ENCODE measurements around the gene CNTNAP2. TPM values are rescaled to one million over a fixed set of nuclear protein-coding genes. Genes with fewer than 3 reads are reported as not detected.

The CNTNAP2 gene
- total and polyA plus RNA-seq, 11 donors = 0.01 to 2.6 (median 0.31) TPM; not detected in 3

GRCh38 chr7:147923841-147924240 is 1807.2 kb downstream of the CNTNAP2 start:
- TF ChIP-seq POLR2A (IDR thresholded peaks at IDR 0.05) = no peak
- no peak for TF ChIP-seq CTCF (IDR thresholded peaks at IDR 0.05)
- WGBS, 4 donors = 94 to 98% (median 97%) methylated on average over 3 of the region's 3 CpGs
- ATAC-seq (no peak), DNase-seq (no peak)
- Histone ChIP-seq H3K27me3 (no peaks in the 10 kb centered on the region), H3K4me1 (no peaks in the 10 kb centered on the region), H3K36me3 (no peaks in the 10 kb centered on the region), H3K27ac (no peak overlapping the region), H3K4me3 (no peak overlapping the region), H3K9me3 (no peaks in the 10 kb centered on the region)
- intact Hi-C loops (cut with DNase I) = no loop called here

GRCh38 chr7:147937428-147937827 is 1820.8 kb downstream of the CNTNAP2 start:
- no peak overlapping the region for H3K27ac ChIP-seq
- no peak overlapping the region for H3K4me3 ChIP-seq
- H3K4me1 ChIP-seq = no peaks in the 10 kb centered on the region
- DNase-seq (no peak), ATAC-seq (no peak)
- no peaks in the 10 kb centered on the region for H3K36me3 ChIP-seq
- WGBS, 4 donors = 68 to 73% (median 72%) methylated on average over 4 of the region's 4 CpGs
- no peaks in the 10 kb centered on the region for H3K9me3 ChIP-seq
- intact Hi-C loops (cut with DNase I) = no loop called here
- H3K27me3 ChIP-seq = no peaks in the 10 kb centered on the region
- TF ChIP-seq POLR2A (IDR thresholded peaks at IDR 0.05) (no peak), CTCF (IDR thresholded peaks at IDR 0.05) (no peak)

- Histone ChIP-seq H3K9me3 (no peaks in the 10 kb centered on the region), H3K27me3 (no peaks in the 10 kb centered on the region), H3K4me1 (no peaks in the 10 kb centered on the region), H3K36me3 (no peaks in the 10 kb centered on the region), H3K27ac (no peak overlapping the region), H3K4me3 (no peak overlapping the region)
- intact Hi-C loops (cut with DNase I) = no loop called here
- no peak for TF ChIP-seq POLR2A (IDR thresholded peaks at IDR 0.05)
- no peak for TF ChIP-seq CTCF (IDR thresholded peaks at IDR 0.05)
- no peak for ATAC-seq
- no peak for DNase-seq
- 52 to 68% (median 61%) methylated on average over 3 of the region's 3 CpGs for WGBS, 4 donors
Observed at GRCh38 chr7:147941381-147941780, 1824.8 kb downstream of the CNTNAP2 start.

DNA sequence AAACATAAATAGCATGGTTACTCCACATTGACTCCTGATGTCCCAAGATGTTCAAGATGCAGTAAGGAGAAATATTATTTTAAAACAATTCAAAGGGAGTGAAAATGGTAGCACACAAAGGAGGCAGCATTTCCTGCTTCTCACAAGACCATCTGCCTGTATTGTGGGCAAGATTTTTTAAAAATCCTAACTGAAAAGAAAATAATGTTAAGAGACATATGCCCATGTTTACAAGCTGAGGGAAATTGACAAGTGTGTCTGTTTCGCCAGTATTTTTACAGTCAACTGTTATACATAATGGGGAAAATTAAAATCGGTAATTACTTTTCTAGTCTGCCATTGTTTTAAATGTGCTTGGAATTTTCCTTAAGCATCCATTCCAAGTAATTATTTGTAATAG is 1827.7 kb downstream of the CNTNAP2 start:
- intact Hi-C loops (cut with DNase I) = no loop called here
- Histone ChIP-seq H3K36me3 (no peaks in the 10 kb centered on the region), H3K27me3 (no peaks in the 10 kb centered on the region), H3K4me1 (no peaks in the 10 kb centered on the region), H3K27ac (no peak overlapping the region), H3K4me3 (no peak overlapping the region), H3K9me3 (no peaks in the 10 kb centered on the region)
- whole genome bisulfite sequencing, 4 donors = 82 to 94% (median 89%) methylated on average over 2 of the region's 2 CpGs
- DNase-seq (no peak), ATAC-seq (no peak)
- TF ChIP-seq CTCF (IDR thresholded peaks at IDR 0.05) = no peak
- no peak for TF ChIP-seq POLR2A (IDR thresholded peaks at IDR 0.05)

Measured in heart left ventricle (tissue), 16 donors.